H1 (cell line): ENCODE measurements around the gene KLHL21. TPM values are rescaled to one million over a fixed set of nuclear protein-coding genes. Genes with fewer than 3 reads are reported as not detected.

ENCODE experiments used
- CTCF ChIA-PET: fragments of 300-600 bp; sonication (Branson Sonifier 250); formaldehyde crosslinking; loops from one replicate; lab custom pipeline; 2021; ENCODE audit not compliant: partially characterized antibody; lab: Charles Lee
- POLR2A ChIA-PET: fragments of 300-600 bp; sonication (Branson Sonifier 250); formaldehyde crosslinking; loops from one replicate; lab custom pipeline; 2021; ENCODE audit warnings: inconsistent platforms; ENCODE audit not compliant: partially characterized antibody; lab: Charles Lee
- DNase-seq, 2 experiments: peaks; one replicate each; pipeline versions ENCODE4 v3.0.0 to v3.0.0-alpha.2; 2010 to 2022; ENCODE audit warnings: low spot score in 2 of 2, low read depth in 1 of 2, mixed read lengths in 1 of 2
- FAIRE-seq: peaks from 2 replicates; lab custom pipeline; 2011; peaks lifted over from hg19 to GRCh38; lab: Jason Lieb, UNC
- H2AFZ ChIP-seq: 2 replicates; pipeline ENCODE4 v1.8.1; 2012; ENCODE audit warnings: low read length, inconsistent platforms
- H2AK5ac ChIP-seq: 2 replicates; pipeline ENCODE4 v1.6.1; 2013; ENCODE audit warnings: low read depth, low read length
- H2BK120ac ChIP-seq: replicated peaks from 2 replicates; pipeline ENCODE3; 2013; ENCODE audit warnings: low read depth, low read length, inconsistent platforms
- H2BK12ac ChIP-seq: 2 replicates; pipeline ENCODE4 v1.6.1; 2013; ENCODE audit warnings: low read depth, low read length
- H2BK15ac ChIP-seq: 2 replicates; pipeline ENCODE4 v1.6.1; 2013; ENCODE audit warnings: low read length
- H2BK20ac ChIP-seq: 2 replicates; pipeline ENCODE4 v1.6.1; 2013; ENCODE audit warnings: low read length
- H2BK5ac ChIP-seq: 2 replicates; pipeline ENCODE4 v1.6.1; 2013; ENCODE audit warnings: low read depth, low read length
- H3K14ac ChIP-seq: 2 replicates; pipeline ENCODE4 v1.6.1; 2013; ENCODE audit warnings: inconsistent platforms; ENCODE audit not compliant: insufficient read length
- H3K18ac ChIP-seq: 2 replicates; pipeline ENCODE4 v1.6.1; 2013; ENCODE audit warnings: low read length; ENCODE audit errors: extremely low read depth
- H3K23ac ChIP-seq: 2 replicates; pipeline ENCODE4 v1.6.1; 2013; ENCODE audit warnings: inconsistent platforms; ENCODE audit not compliant: insufficient read length
- H3K23me2 ChIP-seq: 2 replicates; pipeline ENCODE4 v1.6.1; 2013; ENCODE audit warnings: low read depth, low read length
- H3K27ac ChIP-seq: 2 replicates; pipeline ENCODE4 v1.6.1; 2011; ENCODE audit warnings: low read depth, low read length, inconsistent platforms
- H3K27me3 ChIP-seq, 4 experiments: replicated peaks in 1 of 4; 1 replicate in 1 of 4; 2 replicates in 3 of 4; pipeline versions ENCODE4 v1.6.1 to v1.8.1; 2011 to 2013; ENCODE audit warnings: low read length in 3 of 4, mild to moderate bottlenecking in 3 of 4, inconsistent platforms in 2 of 4, mixed read lengths in 2 of 4, moderate library complexity in 1 of 4; ENCODE audit not compliant: control insufficient read depth in 3 of 4, insufficient read depth in 3 of 4; ENCODE audit errors: extremely low read depth in 1 of 4
- H3K36me3 ChIP-seq, 4 experiments: 2 replicates each; pipeline versions ENCODE4 v1.6.1 to v1.8.1; 2011 to 2013; ENCODE audit warnings: mild to moderate bottlenecking in 4 of 4, low read length in 3 of 4, moderate library complexity in 2 of 4, control low read depth in 1 of 4, inconsistent platforms in 1 of 4; ENCODE audit not compliant: insufficient read depth in 4 of 4, control insufficient read depth in 2 of 4
- H3K4ac ChIP-seq: replicated peaks from 2 replicates; pipeline ENCODE3; 2013; ENCODE audit warnings: low read length, low read depth, mixed read lengths, inconsistent platforms; ENCODE audit not compliant: insufficient read length
- H3K4me1 ChIP-seq, 4 experiments: replicated peaks in 1 of 4; 1 replicate in 1 of 4; 2 replicates in 3 of 4; pipeline versions ENCODE4 v1.6.1 to v1.8.1; 2011 to 2013; ENCODE audit warnings: low read length in 3 of 4, inconsistent platforms in 2 of 4, mixed read lengths in 1 of 4; ENCODE audit not compliant: insufficient read depth in 4 of 4, control insufficient read depth in 3 of 4
- H3K4me2 ChIP-seq, 2 experiments: 2 replicates each; pipeline versions ENCODE4 v1.6.1 to v1.8.1; 2011 to 2013; ENCODE audit warnings: low read depth in 2 of 2, low read length in 2 of 2, control low read depth in 1 of 2, inconsistent platforms in 1 of 2, mild to moderate bottlenecking in 1 of 2; ENCODE audit not compliant: insufficient read depth in 1 of 2
- H3K4me3 ChIP-seq, 4 experiments: fragments of 200-600, 300-600 bp in 1 of 4; sonication (generic), shearing (Covaris generic), sonication (Bioruptor Twin) in 1 of 4; 2 replicates each; pipeline versions ENCODE4 v1.5.1 to v1.8.1; 2011 to 2016; ENCODE audit warnings: low read length in 4 of 4, low read depth in 3 of 4, control low read depth in 2 of 4, inconsistent platforms in 2 of 4, mild to moderate bottlenecking in 2 of 4, mixed read lengths in 1 of 4, moderate library complexity in 1 of 4; ENCODE audit not compliant: insufficient read depth in 2 of 4; ENCODE audit errors: extremely low read depth in 1 of 4
- H3K56ac ChIP-seq: replicated peaks from 2 replicates; pipeline ENCODE3; 2013; ENCODE audit warnings: low read depth, mild to moderate bottlenecking, mixed read lengths, low read length, inconsistent platforms; ENCODE audit not compliant: insufficient read length
- H3K79me1 ChIP-seq: 2 replicates; pipeline ENCODE4 v1.6.1; 2013; ENCODE audit warnings: low read depth, low read length, control low read depth
- H3K79me2 ChIP-seq, 2 experiments: 2 replicates each; pipeline versions ENCODE4 v1.6.1 to v1.8.1; 2012 to 2013; ENCODE audit warnings: low read length in 2 of 2, mild to moderate bottlenecking in 2 of 2, inconsistent platforms in 1 of 2; ENCODE audit not compliant: insufficient read depth in 2 of 2, control insufficient read depth in 1 of 2
- H3K9ac ChIP-seq, 4 experiments: replicated peaks in 1 of 4; 1 replicate in 1 of 4; 2 replicates in 3 of 4; pipeline versions ENCODE4 v1.6.1 to v1.8.1; 2011 to 2013; ENCODE audit warnings: low read depth in 3 of 4, low read length in 3 of 4, control low read depth in 2 of 4, mild to moderate bottlenecking in 2 of 4, moderate library complexity in 2 of 4, inconsistent platforms in 1 of 4; ENCODE audit errors: extremely low read depth in 1 of 4
- H3K9me3 ChIP-seq, 2 experiments: 2 replicates each; pipeline versions ENCODE4 v1.6.1 to v1.8.1; 2012 to 2013; ENCODE audit warnings: mild to moderate bottlenecking in 2 of 2, moderate library complexity in 2 of 2, control low read depth in 1 of 2, inconsistent platforms in 1 of 2, low read depth in 1 of 2, low read length in 1 of 2, mixed read lengths in 1 of 2; ENCODE audit not compliant: insufficient read depth in 2 of 2
- H4K20me1 ChIP-seq, 2 experiments: replicated peaks in 1 of 2; 2 replicates each; pipeline versions ENCODE3 to v1.8.1; 2011 to 2013; ENCODE audit warnings: inconsistent platforms in 2 of 2, low read length in 2 of 2, mild to moderate bottlenecking in 1 of 2; ENCODE audit not compliant: insufficient read depth in 2 of 2, control insufficient read depth in 1 of 2
- H4K5ac ChIP-seq: 2 replicates; pipeline ENCODE4 v1.6.1; 2013; ENCODE audit warnings: low read length, low read depth, mixed read lengths, inconsistent platforms; ENCODE audit not compliant: insufficient read length
- H4K8ac ChIP-seq: 2 replicates; pipeline ENCODE4 v1.8.0; 2013; ENCODE audit warnings: mild to moderate bottlenecking, moderate library complexity, low read length, inconsistent platforms; ENCODE audit not compliant: insufficient read depth; ENCODE audit errors: extremely low read depth
- H4K91ac ChIP-seq: replicated peaks from 2 replicates; pipeline ENCODE3; 2013; ENCODE audit warnings: low read length, mixed read lengths, inconsistent platforms; ENCODE audit not compliant: insufficient read length
- CHD1 ChIP-seq: IDR thresholded peaks from 2 replicates; pipeline ENCODE4 v1.6.1; 2012; ENCODE audit warnings: low read depth, low read length, improper control_type of control experiment
- EGR1 ChIP-seq: IDR thresholded peaks from 2 replicates; pipeline ENCODE4 v1.6.1; 2011; ENCODE audit warnings: low read depth, low read length, borderline replicate concordance
- WGBS, 2 experiments: shearing (Covaris generic) in 1 of 2; methylation state at CpG; one replicate each; pipeline versions ENCODE4 v1.1.6 to v1.1.7; 2013 to 2015; ENCODE audit warnings: low lambda C conversion rate in 2 of 2, mixed read lengths in 2 of 2, inconsistent platforms in 1 of 2, low coverage in 1 of 2, missing lambda C conversion rate in 1 of 2; ENCODE audit not compliant: insufficient replicate concordance in 2 of 2, insufficient coverage in 1 of 2, insufficient read length in 1 of 2; ENCODE audit errors: extremely low coverage in 1 of 2, missing lambda C conversion rate in 1 of 2; 5-methylcytosine and 5-hydroxymethylcytosine counted together
- polyA plus RNA-seq, 7 experiments: library from polyadenylated mRNA; depleted of rRNA in 3 of 7; stranded (reverse) in 5 of 7; unstranded in 2 of 7; fragments of >200 nt in 5 of 7; fragments of 200-250 nt in 2 of 7; gene quantifications; 1 replicate in 5 of 7; 2 replicates in 1 of 7; 4 replicates in 1 of 7; pipeline versions ENCODE4 v1.2.1 to v1.2.3, GENCODE V29; 2011 to 2013; ENCODE audit warnings: missing spikeins in 2 of 7, mixed read lengths in 2 of 7
- total RNA-seq: library from RNA; stranded (reverse); fragmentation: NEBNext Ultra II Directional; extraction: Animal tissue kit (Norgen Biotek cat#: 25700); gene quantifications from 2 replicates; pipeline ENCODE4 v1.2.1, GENCODE V29; 2021

The KLHL21 gene
- total and polyA plus RNA-seq, 2 of the 8 experiments (the other 6 are each of a cell fraction or from before 2014, with no cell fraction given) = 11.9 to 22.3 TPM

DNA sequence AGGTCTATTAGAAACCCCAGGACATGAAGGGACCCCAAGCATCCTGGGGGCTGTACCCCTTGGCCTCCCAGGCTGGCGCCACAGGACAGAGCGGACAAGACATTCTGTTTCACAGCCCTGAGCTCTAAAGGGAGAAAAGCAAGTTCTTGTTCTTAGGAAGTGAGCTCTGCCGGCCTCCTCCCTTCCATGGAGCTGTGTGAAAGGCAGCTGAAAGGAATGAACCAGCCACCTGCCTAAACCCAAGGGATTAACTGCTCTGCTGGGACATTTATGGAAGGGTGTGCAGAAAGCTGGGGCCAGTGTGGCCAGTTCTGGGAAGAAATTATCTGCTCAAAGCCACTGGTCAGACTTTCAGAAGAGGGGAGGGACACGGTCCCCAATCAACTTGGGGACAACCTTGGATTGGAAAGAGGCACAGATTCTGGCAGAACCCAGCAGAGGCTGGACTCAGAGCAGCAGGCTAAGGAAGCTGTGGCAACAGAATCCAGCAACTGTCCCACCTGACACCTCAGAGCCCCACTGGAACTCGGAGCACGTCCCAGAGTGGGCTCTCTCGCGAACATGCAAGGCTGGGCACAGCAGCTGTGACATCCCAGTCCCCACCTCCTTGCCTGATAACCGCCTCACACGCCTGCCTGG, 2.1 kb downstream of the KLHL21 start:
- Histone ChIP-seq H3K23ac (no peak overlapping the region), H3K27ac (no peak overlapping the region), H3K4ac (no peak overlapping the region), H3K79me1 (peaks cover 21% of the 10 kb centered on the region), H3K14ac (no peak overlapping the region), H3K4me2 (peak overlapping the region; percentile 91 to 94), H4K91ac (no peak overlapping the region), H3K4me1 (peaks cover 2 to 13% (median 9%) of the 10 kb centered on the region in 4 experiments), H4K5ac (no peak overlapping the region), H2BK12ac (0 out of 2 replicates have a peak overlapping the region, but pooled peaks have one; percentile 7), H2BK15ac (no peak overlapping the region), H3K4me3 (peak overlapping the region; percentile 75 to 92 (median 86)), H3K18ac (peak overlapping the region; percentile 25; the same call in 1 of the 2 replicates), H3K23me2 (peaks cover 18% of the 10 kb centered on the region), H4K8ac (0 out of 2 replicates have a peak overlapping the region, but pooled peaks have one; percentile 17), H3K36me3 (peaks cover 10 to 24% (median 20%) of the 10 kb centered on the region in 4 experiments; a peak in 7 of 8 replicates), H2AK5ac (no peak overlapping the region), H2BK5ac (peak overlapping the region; percentile 8; the same call in 1 of the 2 replicates), H4K20me1 (peaks cover 27 to 34% of the 10 kb centered on the region in 2 experiments), H3K27me3 (no peaks in the 10 kb centered on the region; a peak in 1 of 7 replicates), H3K9me3 (no peaks in the 10 kb centered on the region), H2BK20ac (no peak overlapping the region), H3K9ac (peak overlapping the region in 3 of 4 experiments; percentile 29 to 79 (median 77); a peak in 6 of 7 replicates), H2BK120ac (no peak overlapping the region), H3K56ac (no peak overlapping the region), H2AFZ (no peak overlapping the region), H3K79me2 (peaks cover 22 to 55% of the 10 kb centered on the region in 2 experiments; a peak in 3 of 4 replicates)
- DNase-seq (peak in 1 of 2 experiments; percentile 52), FAIRE-seq (no peak)
- CTCF ChIA-PET = interaction anchor here (0.7 to 3.3 kb wide), 13 partner anchors 9 to 163 kb away, joined by 3 to 16 read pairs (median 3); partner anchors contain the start of genes NOL9, PHF13 and TAS1R1
- 38% methylated on average over 10 of the region's 10 CpGs; no CpG with 5 or more reads in 1 of the 2 experiments for WGBS, 2 experiments
- POLR2A ChIA-PET = interaction anchor here (5.4 to 10.8 kb wide), 4 partner anchors 10 to 46 kb away, joined by 46 to 196 read pairs (median 120); partner anchors contain the start of genes NOL9, TAS1R1, THAP3 and ZBTB48
- no peak for TF ChIP-seq CHD1
- no peak for TF ChIP-seq EGR1
